DMS53 treated with DMSO at 0.1 percent for 48 hours (cell line): ENCODE results near the gene TMEM243.
A peak's percentile ranks its signal among the peaks of the same experiment; 100 is the strongest.
"Not testable (repeated sequence)": the region's sequence is repeated elsewhere in the genome, so short reads cannot be mapped to it uniquely, and the experiment has no call there.

Experiments
- DNase-seq: peaks from one replicate; lab custom pipeline; 2025; ENCODE audit not compliant: unreplicated experiment; lab: John Stamatoyannopoulos, UW

TMEM243 gene

DNA sequence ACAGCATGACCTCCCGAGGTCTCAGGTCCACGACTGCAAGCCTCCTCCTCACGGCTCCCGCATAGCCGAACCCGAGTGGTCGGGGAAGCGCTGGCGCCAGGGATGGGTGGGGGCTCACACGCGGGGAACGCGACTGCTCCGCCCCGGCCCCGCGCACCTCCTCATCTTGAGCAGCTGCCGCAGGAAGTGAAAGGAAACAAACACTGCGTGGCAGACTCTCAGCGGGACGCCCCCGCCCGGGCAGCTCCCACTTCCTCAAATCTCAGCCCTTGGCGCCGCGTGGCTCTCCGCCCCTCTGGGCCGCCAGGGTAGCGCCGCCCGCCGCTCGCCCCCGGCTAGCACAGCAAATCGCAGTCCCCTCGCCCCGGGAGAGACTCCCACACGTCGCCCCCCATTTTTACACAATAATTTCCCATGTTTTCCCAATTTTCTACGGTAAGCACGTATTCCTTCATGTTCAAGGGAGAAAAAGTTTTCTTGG is at the start of gene TMEM243:
Gene TMEM243 (minus strand): TSS at position 188 of the 481 bp plus-strand sequence. CDS start 229 bp downstream, outside the sequence.
- peak; percentile 30 for DNase-seq

DNA sequence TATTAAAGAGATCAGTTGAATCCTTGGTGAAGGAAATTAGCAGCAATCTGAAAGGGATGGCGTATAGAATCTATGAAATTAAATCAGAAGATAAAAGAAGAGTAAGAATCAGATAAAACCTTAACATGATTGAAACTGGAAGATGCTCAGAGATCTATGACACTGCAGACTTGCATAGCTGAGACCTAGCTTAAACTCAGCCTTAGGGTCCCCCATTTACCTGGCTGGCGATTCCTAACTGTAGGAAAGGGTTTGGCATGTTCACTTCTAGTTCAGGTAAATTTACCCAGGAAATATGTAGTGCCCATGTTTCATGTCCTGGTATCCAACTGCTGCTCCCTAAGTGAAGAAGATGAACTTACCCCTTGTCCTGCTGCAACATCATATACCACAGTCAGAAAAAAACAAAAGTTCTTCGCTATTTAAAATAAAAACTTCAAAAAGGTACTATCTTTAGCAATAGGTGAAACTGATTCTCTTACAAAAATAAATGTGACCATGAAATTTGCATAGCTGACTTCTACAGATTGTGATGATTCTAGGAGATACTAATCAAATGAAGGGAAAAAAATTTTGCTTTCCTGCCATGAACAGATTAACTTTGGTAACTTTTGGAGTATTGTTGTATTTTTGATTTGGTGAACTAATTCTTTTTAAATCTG is 47.8 kb upstream of the TMEM243 start:
- no peak for DNase-seq

DNA sequence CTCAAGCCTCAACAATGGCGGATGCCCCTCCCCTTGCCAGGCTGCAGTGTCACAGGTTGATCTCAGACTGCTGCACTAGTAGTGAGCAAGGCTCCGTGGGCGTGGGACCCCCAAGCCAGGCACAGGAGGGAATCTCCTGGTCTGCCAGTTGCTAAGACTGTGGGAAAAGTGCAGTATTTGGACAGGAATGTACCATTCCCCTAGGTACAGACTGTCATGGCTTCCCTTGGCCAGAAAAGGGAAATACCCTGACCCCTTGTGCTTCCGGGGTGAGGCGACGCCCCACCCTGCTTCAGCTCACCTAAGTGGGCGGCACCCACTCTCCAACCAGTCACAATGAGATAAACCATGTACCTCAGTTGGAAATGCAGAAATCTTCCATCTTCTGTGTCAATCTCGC is 44.0 kb upstream of the TMEM243 start:
- DNase-seq = no peak

GRCh38 chr7:87253589-87254087 is 34.1 kb upstream of the TMEM243 start:
- DNase-seq = no peak

DNA sequence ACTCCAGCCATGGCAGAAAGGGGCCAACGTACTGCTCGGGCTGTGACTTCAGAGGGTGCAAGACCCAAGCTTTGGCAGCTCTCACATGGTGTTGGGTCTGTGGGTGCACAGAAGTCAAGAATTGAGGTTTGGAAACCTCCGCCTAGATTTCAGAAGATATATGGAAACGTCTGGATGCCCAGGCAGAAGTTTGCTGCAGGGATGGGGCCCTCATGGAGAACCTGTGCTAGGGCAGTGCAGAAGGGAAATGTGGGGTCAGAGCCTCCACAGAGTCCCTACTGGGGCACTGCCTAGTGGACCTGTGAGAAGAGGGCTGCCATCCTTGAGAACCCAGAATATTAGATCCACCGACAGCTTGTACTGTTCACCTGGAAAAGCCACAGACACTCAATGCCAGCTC is 26.1 kb upstream of the TMEM243 start:
- DNase-seq = not testable (repeated sequence)

GRCh38 chr7:87238464-87239051 is 19.0 kb upstream of the TMEM243 start:
- DNase-seq = not testable (repeated sequence)

- no peak for DNase-seq
These were observed 15.4 kb upstream of the TMEM243 start for GRCh38 chr7:87234949-87235348.

DNA sequence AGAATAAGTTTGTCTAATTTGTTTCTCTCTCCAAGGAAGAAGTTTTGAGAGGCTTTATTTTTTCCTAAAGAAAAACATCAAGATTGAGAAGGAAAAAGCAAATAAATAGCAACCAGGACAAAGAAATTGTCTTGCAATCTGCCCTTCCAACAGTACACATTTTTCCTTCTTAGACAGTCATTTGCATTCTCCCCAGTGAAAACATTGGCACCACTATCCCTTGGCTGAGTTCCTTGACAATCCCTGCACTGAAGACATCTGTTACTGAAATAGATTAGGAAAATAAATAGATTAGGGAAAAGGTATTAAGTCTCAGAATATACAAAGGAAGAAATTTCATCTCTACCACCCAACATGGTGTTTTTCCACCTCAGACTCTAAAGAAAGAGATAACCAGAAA is 12.2 kb upstream of the TMEM243 start:
- no peak for DNase-seq

DNA sequence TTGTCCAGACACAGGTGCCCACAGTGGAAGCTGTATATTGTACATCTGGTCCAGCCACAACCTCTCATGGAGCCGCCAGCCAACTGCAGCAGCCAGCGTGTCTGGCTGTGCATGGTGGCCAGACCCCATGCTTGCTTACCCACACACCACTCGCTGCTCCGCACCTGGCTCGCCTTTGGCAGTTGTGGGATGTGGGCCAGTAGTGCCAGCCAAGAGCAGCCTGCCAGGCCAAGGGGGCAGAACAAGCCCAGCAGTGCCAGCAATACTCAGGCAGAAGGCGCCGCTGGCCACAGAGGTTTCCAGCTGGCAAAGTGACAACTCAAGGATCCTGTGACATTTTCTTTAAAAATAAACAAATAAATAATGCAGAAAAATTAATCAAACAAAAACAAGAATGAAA is 11.7 kb upstream of the TMEM243 start:
- no peak for DNase-seq

DNA sequence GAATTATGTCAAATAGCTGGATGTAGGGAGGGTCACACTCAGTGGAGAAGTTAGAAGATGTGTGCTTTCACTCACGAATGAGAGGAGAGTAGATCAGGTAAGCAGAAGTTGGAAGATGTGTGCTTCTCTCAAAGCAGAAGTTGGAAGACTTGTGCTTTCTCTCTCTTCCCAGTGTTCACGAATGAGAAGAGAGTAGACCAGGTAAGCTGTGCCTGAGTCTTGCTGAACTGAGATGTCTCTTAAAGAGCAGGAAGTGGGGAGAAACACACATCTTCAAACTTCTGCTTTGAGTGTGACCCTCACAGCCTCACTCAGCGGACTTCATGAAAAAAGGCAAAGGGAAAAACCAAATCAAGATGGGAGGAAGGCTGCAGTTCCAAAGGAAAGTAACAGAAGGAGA is 7.0 kb upstream of the TMEM243 start:
- DNase-seq = no peak

- DNase-seq = no peak
These were observed 6.2 kb upstream of the TMEM243 start for GRCh38 chr7:87225696-87226095.

DNA sequence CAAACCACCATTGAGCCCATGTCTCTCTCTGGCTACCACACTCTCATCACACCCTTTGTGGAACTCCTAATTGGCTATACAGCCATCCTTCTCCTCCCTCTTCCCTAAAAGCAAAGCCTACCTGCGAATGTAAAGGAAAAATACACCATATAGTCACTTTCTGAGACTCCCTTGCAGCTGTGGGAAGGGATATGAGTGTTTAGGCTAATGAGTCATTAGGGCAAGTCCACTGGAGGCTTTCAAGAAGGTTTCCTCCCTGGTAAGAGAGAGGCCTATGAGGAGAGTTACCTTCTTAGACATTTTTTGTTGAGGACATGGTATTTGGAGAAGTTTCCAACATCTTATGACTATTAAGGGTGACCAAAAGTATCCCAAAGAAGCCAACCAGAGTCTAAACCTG is 4.1 kb upstream of the TMEM243 start:
- DNase-seq = no peak

DNA sequence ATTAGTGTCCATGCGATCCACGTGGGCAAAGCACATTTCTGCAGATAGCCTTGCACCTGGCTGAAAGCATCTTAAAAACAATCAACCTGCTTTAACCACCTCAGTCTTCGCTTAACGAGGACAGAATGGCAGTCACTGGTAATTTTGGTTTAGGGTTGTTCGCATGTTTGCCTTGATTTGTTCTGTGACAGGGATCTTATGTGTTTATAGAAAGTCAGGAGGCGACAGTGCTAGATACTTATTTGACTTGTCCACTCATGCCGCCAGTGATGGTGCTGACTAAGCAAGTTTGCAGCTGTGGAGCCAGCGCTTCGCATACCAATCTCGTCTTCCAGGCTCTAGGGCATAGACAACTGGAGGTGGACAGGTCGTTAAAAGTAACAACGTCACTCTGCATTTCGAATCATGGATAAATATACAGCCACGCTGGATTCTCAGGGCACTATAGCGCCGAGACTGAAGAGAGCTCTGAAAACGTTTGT is 1.2 kb upstream of the TMEM243 start:
- peak; percentile 72 for DNase-seq

GRCh38 chr7:87220026-87220733 is 648 bp upstream of the TMEM243 start:
- peak; percentile 86 for DNase-seq

- DNase-seq = no peak
These were observed 562 bp downstream of the TMEM243 start for GRCh38 chr7:87218796-87219544.

GRCh38 chr7:87217983-87218653 is 1.4 kb downstream of the TMEM243 start:
- DNase-seq = no peak

GRCh38 chr7:87216701-87217508 is 2.6 kb downstream of the TMEM243 start:
- no peak for DNase-seq

DNA sequence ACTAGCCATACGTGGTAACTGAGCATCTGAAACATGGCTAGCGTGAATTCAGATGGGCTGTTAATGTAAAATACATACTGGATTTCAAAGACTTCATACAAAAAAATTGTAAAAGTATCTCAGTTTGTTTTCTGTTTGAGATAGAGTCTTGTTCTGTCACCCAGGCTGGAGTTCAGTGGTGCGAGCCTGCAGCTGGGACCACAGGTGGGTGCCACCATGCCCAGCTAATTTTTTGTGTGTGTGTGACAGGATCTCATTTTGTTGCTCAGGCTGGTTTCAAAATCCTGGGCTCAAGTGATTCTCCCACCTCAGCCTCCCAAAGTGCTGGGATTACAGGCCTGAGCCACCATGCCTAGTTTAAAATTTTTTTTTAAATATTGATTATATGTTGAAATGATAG is 4.5 kb downstream of the TMEM243 start:
- no peak for DNase-seq

- no peak for DNase-seq
These were observed 5.7 kb downstream of the TMEM243 start for GRCh38 chr7:87213811-87214210.

DNA sequence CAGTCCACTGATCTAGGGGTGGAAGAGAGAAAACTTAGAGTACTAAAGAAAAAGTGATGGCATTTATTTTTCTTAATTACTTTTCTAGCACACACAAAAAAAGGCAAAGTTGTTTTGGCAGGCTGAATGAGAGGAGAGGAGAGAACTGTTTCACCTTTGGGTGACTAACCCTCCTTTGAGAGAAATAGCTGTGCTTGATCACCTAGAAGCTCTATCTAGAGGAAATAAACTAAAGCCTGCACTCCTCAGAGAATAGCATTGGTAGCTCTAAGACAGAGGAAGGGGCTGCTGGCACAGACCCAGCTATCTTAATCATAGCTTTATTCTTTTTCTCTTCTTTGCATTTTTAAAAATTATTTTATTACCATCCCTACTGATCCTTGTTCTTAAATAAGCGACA is 6.3 kb downstream of the TMEM243 start:
- DNase-seq = no peak
